ENCODE measurements around the gene MRPL23. TPM values are rescaled to one million over a fixed set of nuclear protein-coding genes. Genes with fewer than 3 reads are reported as not detected.

The MRPL23 gene
- total and polyA plus RNA-seq, 2 donors (not counting 1 experiment from before 2014, with no cell fraction given): 68.2 to 95.3 TPM

GRCh38 chr11:1968454-1969002 lies 21.4 kb downstream of the MRPL23 start:
- DNase-seq (ENCODE audit: low read depth in 2 of 2): no peak
- TF ChIP-seq CTCF (conservative IDR thresholded peaks at IDR 0.05 in 1 of 2, IDR thresholded peaks at IDR 0.05 in 1 of 2; ENCODE audit: low read depth in 1 of 2, low read length in 2 of 2) (no peak), EZH2 (IDR thresholded peaks at IDR 0.05; ENCODE audit: low read length, missing control alignments) (no peak)
- H3K27ac ChIP-seq (ENCODE audit: insufficient read depth, low read length): no peak overlapping the region
- no peaks in the 10 kb centered on the region for H3K36me3 ChIP-seq (ENCODE audit: control insufficient read depth, insufficient read depth, low read length)
- no peaks in the 10 kb centered on the region for H3K4me1 ChIP-seq (ENCODE audit: control insufficient read depth, extremely low read depth, insufficient read depth, low read length)
- no peak overlapping the region for H2AFZ ChIP-seq (ENCODE audit: low read length)
- H3K9ac ChIP-seq (ENCODE audit: insufficient read depth, low read length): no peak overlapping the region
- no peaks in the 10 kb centered on the region for H4K20me1 ChIP-seq (ENCODE audit: control insufficient read depth, extremely low read depth, insufficient read depth, low read length)
- no peak overlapping the region for H3K4me2 ChIP-seq (ENCODE audit: extremely low read depth, insufficient read depth, low read length)
- H3K27me3 ChIP-seq (ENCODE audit: control insufficient read depth, insufficient read depth, low read length): no peaks in the 10 kb centered on the region
- H3K79me2 ChIP-seq (ENCODE audit: control insufficient read depth, insufficient read depth, low read length): no peaks in the 10 kb centered on the region
- H3K4me3 ChIP-seq (replicated peaks in 1 of 4; ENCODE audit: control extremely low read depth in 1 of 4, insufficient read depth in 1 of 4, low read depth in 3 of 4, low read length in 4 of 4): no peak overlapping the region
- no peaks in the 10 kb centered on the region for H3K9me3 ChIP-seq (ENCODE audit: control insufficient read depth, insufficient read depth, low read depth, low read length)

- Histone ChIP-seq H3K4me3 (replicated peaks in 1 of 4; ENCODE audit: control extremely low read depth in 1 of 4, insufficient read depth in 1 of 4, low read depth in 3 of 4, low read length in 4 of 4) (no peak overlapping the region), H3K9ac (ENCODE audit: insufficient read depth, low read length) (no peak overlapping the region), H3K4me1 (ENCODE audit: control insufficient read depth, extremely low read depth, insufficient read depth, low read length) (no peaks in the 10 kb centered on the region), H3K36me3 (ENCODE audit: control insufficient read depth, insufficient read depth, low read length) (no peaks in the 10 kb centered on the region), H2AFZ (ENCODE audit: low read length) (no peak overlapping the region), H3K27me3 (ENCODE audit: control insufficient read depth, insufficient read depth, low read length) (no peaks in the 10 kb centered on the region), H3K27ac (ENCODE audit: insufficient read depth, low read length) (no peak overlapping the region), H3K4me2 (ENCODE audit: extremely low read depth, insufficient read depth, low read length) (no peak overlapping the region), H3K79me2 (ENCODE audit: control insufficient read depth, insufficient read depth, low read length) (no peaks in the 10 kb centered on the region), H4K20me1 (ENCODE audit: control insufficient read depth, extremely low read depth, insufficient read depth, low read length) (no peaks in the 10 kb centered on the region), H3K9me3 (ENCODE audit: control insufficient read depth, insufficient read depth, low read depth, low read length) (no peaks in the 10 kb centered on the region)
- DNase-seq (ENCODE audit: low read depth in 2 of 2): no peak
- TF ChIP-seq CTCF (conservative IDR thresholded peaks at IDR 0.05 in 1 of 2, IDR thresholded peaks at IDR 0.05 in 1 of 2; ENCODE audit: low read depth in 1 of 2, low read length in 2 of 2) (no peak), EZH2 (IDR thresholded peaks at IDR 0.05; ENCODE audit: low read length, missing control alignments) (no peak)
Measured at GRCh38 chr11:1969035-1969434, 21.9 kb downstream of the MRPL23 start.

GRCh38 chr11:1969776-1970175 lies 22.6 kb downstream of the MRPL23 start:
- Histone ChIP-seq H3K36me3 (ENCODE audit: control insufficient read depth, insufficient read depth, low read length) (no peaks in the 10 kb centered on the region), H3K9ac (ENCODE audit: insufficient read depth, low read length) (no peak overlapping the region), H3K79me2 (ENCODE audit: control insufficient read depth, insufficient read depth, low read length) (no peaks in the 10 kb centered on the region), H4K20me1 (ENCODE audit: control insufficient read depth, extremely low read depth, insufficient read depth, low read length) (no peaks in the 10 kb centered on the region), H3K9me3 (ENCODE audit: control insufficient read depth, insufficient read depth, low read depth, low read length) (no peaks in the 10 kb centered on the region), H3K27ac (ENCODE audit: insufficient read depth, low read length) (no peak overlapping the region), H3K27me3 (ENCODE audit: control insufficient read depth, insufficient read depth, low read length) (no peaks in the 10 kb centered on the region), H2AFZ (ENCODE audit: low read length) (no peak overlapping the region), H3K4me3 (replicated peaks in 1 of 4; ENCODE audit: control extremely low read depth in 1 of 4, insufficient read depth in 1 of 4, low read depth in 3 of 4, low read length in 4 of 4) (no peak overlapping the region), H3K4me2 (ENCODE audit: extremely low read depth, insufficient read depth, low read length) (no peak overlapping the region), H3K4me1 (ENCODE audit: control insufficient read depth, extremely low read depth, insufficient read depth, low read length) (no peaks in the 10 kb centered on the region)
- TF ChIP-seq EZH2 (IDR thresholded peaks at IDR 0.05; ENCODE audit: low read length, missing control alignments) (no peak), CTCF (conservative IDR thresholded peaks at IDR 0.05 in 1 of 2, IDR thresholded peaks at IDR 0.05 in 1 of 2; ENCODE audit: low read depth in 1 of 2, low read length in 2 of 2) (no peak)
- DNase-seq (ENCODE audit: low read depth in 2 of 2): no peak
